ENCODE results near the gene BBX.

BBX gene

GRCh38 chr3:107761391-107761790, 238.6 kb downstream of the BBX start:
- no peak for TF ChIP-seq REST (IDR thresholded peaks at IDR 0.05; ENCODE audit: insufficient read depth in 1 of 2, low read depth in 2 of 2, low read length in 2 of 2)
- TF ChIP-seq POLR2AphosphoS5 (IDR thresholded peaks at IDR 0.05; ENCODE audit: low read depth, low read length): no peak
- no peak for TF ChIP-seq TAF1 (IDR thresholded peaks at IDR 0.05; ENCODE audit: borderline replicate concordance, insufficient read depth, low read length)
- TF ChIP-seq SIN3A (IDR thresholded peaks at IDR 0.05; ENCODE audit: borderline replicate concordance, insufficient read depth, low read length): no peak
- TF ChIP-seq FOXP2 (optimal IDR thresholded peaks at IDR 0.05; ENCODE audit: borderline replicate concordance, extremely low read depth, extremely low read length, insufficient read depth): no peak

GRCh38 chr3:107765524-107765923, 242.8 kb downstream of the BBX start:
- TF ChIP-seq REST (IDR thresholded peaks at IDR 0.05; ENCODE audit: insufficient read depth in 1 of 2, low read depth in 2 of 2, low read length in 2 of 2) (no peak), FOXP2 (optimal IDR thresholded peaks at IDR 0.05; ENCODE audit: borderline replicate concordance, extremely low read depth, extremely low read length, insufficient read depth) (no peak)

- TF ChIP-seq POLR2AphosphoS5 (IDR thresholded peaks at IDR 0.05; ENCODE audit: low read depth, low read length) (no peak), REST (IDR thresholded peaks at IDR 0.05; ENCODE audit: insufficient read depth in 1 of 2, low read depth in 2 of 2, low read length in 2 of 2) (no peak), SIN3A (IDR thresholded peaks at IDR 0.05; ENCODE audit: borderline replicate concordance, insufficient read depth, low read length) (no peak), FOXP2 (optimal IDR thresholded peaks at IDR 0.05; ENCODE audit: borderline replicate concordance, extremely low read depth, extremely low read length, insufficient read depth) (no peak), TAF1 (IDR thresholded peaks at IDR 0.05; ENCODE audit: borderline replicate concordance, insufficient read depth, low read length) (no peak)
Measured at GRCh38 chr3:107767897-107768605, 245.3 kb downstream of the BBX start.

- TF ChIP-seq TAF1 (IDR thresholded peaks at IDR 0.05; ENCODE audit: borderline replicate concordance, insufficient read depth, low read length) (no peak), FOXP2 (optimal IDR thresholded peaks at IDR 0.05; ENCODE audit: borderline replicate concordance, extremely low read depth, extremely low read length, insufficient read depth) (no peak), POLR2AphosphoS5 (IDR thresholded peaks at IDR 0.05; ENCODE audit: low read depth, low read length) (no peak)
Measured at GRCh38 chr3:107769882-107770281, 247.1 kb downstream of the BBX start.

- TF ChIP-seq REST (IDR thresholded peaks at IDR 0.05; ENCODE audit: insufficient read depth in 1 of 2, low read depth in 2 of 2, low read length in 2 of 2): no peak
- no peak for TF ChIP-seq POLR2AphosphoS5 (IDR thresholded peaks at IDR 0.05; ENCODE audit: low read depth, low read length)
- no peak for TF ChIP-seq SIN3A (IDR thresholded peaks at IDR 0.05; ENCODE audit: borderline replicate concordance, insufficient read depth, low read length)
- no peak for TF ChIP-seq FOXP2 (optimal IDR thresholded peaks at IDR 0.05; ENCODE audit: borderline replicate concordance, extremely low read depth, extremely low read length, insufficient read depth)
- no peak for TF ChIP-seq TAF1 (IDR thresholded peaks at IDR 0.05; ENCODE audit: borderline replicate concordance, insufficient read depth, low read length)
Measured at GRCh38 chr3:107772016-107772415, 249.3 kb downstream of the BBX start.

Measured in PFSK-1 (cell line).